Nephron progenitor cell (in vitro differentiated cells): ENCODE measurements around the gene KIF9.
"Not testable (repeated sequence)": the region's sequence is repeated elsewhere in the genome, so short reads cannot be mapped to it uniquely, and the experiment has no call there.

Source experiments
- DNase-seq: peaks from one replicate; pipeline ENCODE4 v3.0.0; 2021
- H3K27ac Mint-ChIP-seq: 2 replicates; pipeline ENCODE4 v1.8.0; 2021; ENCODE audit warnings: mild to moderate bottlenecking, moderate library complexity, mixed read lengths
- H3K27me3 Mint-ChIP-seq: 2 replicates; pipeline ENCODE4 v1.8.0; 2021; ENCODE audit warnings: mild to moderate bottlenecking, low read depth, mixed read lengths; ENCODE audit not compliant: poor library complexity
- H3K36me3 Mint-ChIP-seq: 2 replicates; pipeline ENCODE4 v1.8.0; 2021; ENCODE audit warnings: low read depth, mixed read lengths
- H3K4me1 Mint-ChIP-seq: 2 replicates; pipeline ENCODE4 v1.8.0; 2021; ENCODE audit warnings: mixed read lengths
- H3K4me3 Mint-ChIP-seq: 2 replicates; pipeline ENCODE4 v1.8.0; 2021; ENCODE audit warnings: mild to moderate bottlenecking, moderate library complexity, mixed read lengths
- H3K9me3 Mint-ChIP-seq: 2 replicates; pipeline ENCODE4 v1.8.0; 2021; ENCODE audit warnings: mild to moderate bottlenecking, moderate library complexity, mixed read lengths
- CTCF ChIP-seq: fragments of 200-600 bp; sonication (generic); IDR thresholded peaks from 2 replicates; pipeline ENCODE4 v1.5.0; 2021; ENCODE audit warnings: antibody characterized with exemption

The KIF9 gene

GRCh38 chr3:47315069-47315647 lies 32.6 kb upstream of the KIF9 start:
- TF ChIP-seq CTCF, result no peak
- Mint-ChIP-seq H3K4me1 (peaks cover 23% of the 10 kb centered on the region), H3K27ac (peak overlapping the region; percentile 19), H3K27me3 (no peaks in the 10 kb centered on the region), H3K9me3 (peaks cover 9% of the 10 kb centered on the region), H3K4me3 (no peak overlapping the region), H3K36me3 (peaks cover 21% of the 10 kb centered on the region)
- DNase-seq, result no peak

GRCh38 chr3:47314056-47314764 lies 31.6 kb upstream of the KIF9 start:
- TF ChIP-seq CTCF, result no peak
- Mint-ChIP-seq H3K9me3 (peaks cover 12% of the 10 kb centered on the region), H3K4me1 (peaks cover 25% of the 10 kb centered on the region), H3K27ac (peak overlapping the region; percentile 19), H3K4me3 (no peak overlapping the region), H3K36me3 (peaks cover 20% of the 10 kb centered on the region), H3K27me3 (no peaks in the 10 kb centered on the region)
- no peak for DNase-seq

GRCh38 chr3:47313341-47314055 lies 30.9 kb upstream of the KIF9 start:
- peaks cover 17% of the 10 kb centered on the region for H3K9me3 Mint-ChIP-seq
- H3K36me3 Mint-ChIP-seq, result peaks cover 26% of the 10 kb centered on the region
- no peak overlapping the region for H3K4me3 Mint-ChIP-seq
- no peak for DNase-seq
- H3K4me1 Mint-ChIP-seq, result peaks cover 25% of the 10 kb centered on the region
- TF ChIP-seq CTCF, result no peak
- H3K27ac Mint-ChIP-seq, result no peak overlapping the region
- no peaks in the 10 kb centered on the region for H3K27me3 Mint-ChIP-seq

GRCh38 chr3:47310391-47310790 lies 27.8 kb upstream of the KIF9 start:
- no peaks in the 10 kb centered on the region for H3K27me3 Mint-ChIP-seq
- no peak for TF ChIP-seq CTCF
- DNase-seq, result no peak
- peak overlapping the region; percentile 44 for H3K27ac Mint-ChIP-seq
- peaks cover 25% of the 10 kb centered on the region for H3K4me1 Mint-ChIP-seq
- H3K9me3 Mint-ChIP-seq, result peaks cover 32% of the 10 kb centered on the region
- H3K4me3 Mint-ChIP-seq, result no peak overlapping the region
- peaks cover 55% of the 10 kb centered on the region for H3K36me3 Mint-ChIP-seq

GRCh38 chr3:47309231-47309630 lies 26.6 kb upstream of the KIF9 start:
- not testable (repeated sequence) for H3K4me3 Mint-ChIP-seq, H3K27me3 Mint-ChIP-seq, H3K27ac Mint-ChIP-seq, DNase-seq
- Mint-ChIP-seq H3K36me3 (peaks cover 64% of the 10 kb centered on the region), H3K4me1 (peaks cover 15% of the 10 kb centered on the region), H3K9me3 (peaks cover 32% of the 10 kb centered on the region)

GRCh38 chr3:47306022-47306421 lies 23.4 kb upstream of the KIF9 start:
- peaks cover 81% of the 10 kb centered on the region for H3K36me3 Mint-ChIP-seq
- H3K4me1 Mint-ChIP-seq, result peaks cover 10% of the 10 kb centered on the region
- H3K27me3 Mint-ChIP-seq, result no peaks in the 10 kb centered on the region
- H3K27ac Mint-ChIP-seq, result no peak overlapping the region
- no peak for TF ChIP-seq CTCF
- no peak for DNase-seq
- H3K4me3 Mint-ChIP-seq, result no peak overlapping the region
- H3K9me3 Mint-ChIP-seq, result peaks cover 32% of the 10 kb centered on the region
